OCI-M1 (cell line): Measurements from ENCODE around the gene MMD.
A peak's percentile ranks its signal among the peaks of the same experiment; 100 is the strongest.
"Not testable (repeated sequence)": the region's sequence is repeated elsewhere in the genome, so short reads cannot be mapped to it uniquely, and the experiment has no call there.

Source experiments
- DNase-seq: peaks from one replicate; lab custom pipeline; 2025; lab: John Stamatoyannopoulos, UW

The MMD gene

GRCh38 chr17:55421179-55421934 lies at the start of gene MMD:
MMD (minus strand) TSS chr17:55421835; CDS start chr17:55421695, 140 bp downstream.
- DNase-seq: peak; percentile 57

- DNase-seq: no peak
Observed at GRCh38 chr17:55466671-55467070, 45.0 kb upstream of the MMD start.

GRCh38 chr17:55465771-55466170 lies 44.1 kb upstream of the MMD start:
- DNase-seq: not testable (repeated sequence)

- peak; percentile 15 for DNase-seq
Observed at GRCh38 chr17:55463600-55463999, 42.0 kb upstream of the MMD start.

GRCh38 chr17:55462711-55463110 lies 41.1 kb upstream of the MMD start:
- no peak for DNase-seq

- DNase-seq: no peak
Observed at GRCh38 chr17:55462234-55462633, 40.6 kb upstream of the MMD start.

- no peak for DNase-seq
Observed at GRCh38 chr17:55458978-55459377, 37.3 kb upstream of the MMD start.

- no peak for DNase-seq
Observed at GRCh38 chr17:55458287-55458900, 36.8 kb upstream of the MMD start.

GRCh38 chr17:55456307-55457240 lies 34.9 kb upstream of the MMD start:
- DNase-seq: no peak

- no peak for DNase-seq
Observed at GRCh38 chr17:55454906-55455474, 33.4 kb upstream of the MMD start.

GRCh38 chr17:55453839-55454557 lies 32.4 kb upstream of the MMD start:
- peak; percentile 75 for DNase-seq

- DNase-seq: peak; percentile 51
Observed at GRCh38 chr17:55452139-55452790, 30.6 kb upstream of the MMD start.

- DNase-seq: peak; percentile 39
Observed at GRCh38 chr17:55451758-55452138, 30.1 kb upstream of the MMD start.

- DNase-seq: peak; percentile 96
Observed at GRCh38 chr17:55451203-55451641, 29.6 kb upstream of the MMD start.

- peak; percentile 54 for DNase-seq
Observed at GRCh38 chr17:55450232-55450825, 28.7 kb upstream of the MMD start.

- peak; percentile 52 for DNase-seq
Observed at GRCh38 chr17:55448681-55449080, 27.0 kb upstream of the MMD start.

GRCh38 chr17:55446581-55447205 lies 25.1 kb upstream of the MMD start:
- no peak for DNase-seq

- DNase-seq: not testable (repeated sequence)
Observed at GRCh38 chr17:55446004-55446403, 24.4 kb upstream of the MMD start.

GRCh38 chr17:55444471-55445441 lies 23.1 kb upstream of the MMD start:
- DNase-seq: peak; percentile 44
